Neural crest cell (in vitro differentiated cells): ENCODE results near the gene GMPPA. TPM values are rescaled to one million over a fixed set of nuclear protein-coding genes. Genes with fewer than 3 reads are reported as not detected.

Experiments used
- DNase-seq: peaks from one replicate; pipeline ENCODE4 v3.0.0; 2021; ENCODE audit warnings: low read depth, mixed read lengths, low spot score
- H3K27ac Mint-ChIP-seq: one replicate; pipeline ENCODE4 v1.8.0; 2021; ENCODE audit warnings: mild to moderate bottlenecking, mixed read lengths; ENCODE audit not compliant: unreplicated experiment
- H3K27me3 Mint-ChIP-seq: 2 replicates; pipeline ENCODE4 v1.8.0; 2021; ENCODE audit warnings: low read depth, mild to moderate bottlenecking, mixed read lengths
- H3K36me3 Mint-ChIP-seq: 2 replicates; pipeline ENCODE4 v1.8.0; 2021; ENCODE audit warnings: low read depth, mild to moderate bottlenecking, mixed read lengths
- H3K4me1 Mint-ChIP-seq: 2 replicates; pipeline ENCODE4 v1.8.0; 2021; ENCODE audit warnings: mixed read lengths
- H3K4me3 Mint-ChIP-seq: one replicate; pipeline ENCODE4 v1.8.0; 2021; ENCODE audit warnings: mild to moderate bottlenecking, mixed read lengths
- H3K9me3 Mint-ChIP-seq: 2 replicates; pipeline ENCODE4 v1.8.0; 2021; ENCODE audit warnings: mixed read lengths
- CTCF ChIP-seq: fragments of 200-600 bp; sonication (generic); conservative IDR thresholded peaks from 2 replicates; pipeline ENCODE4 v1.5.0; 2021; ENCODE audit warnings: antibody characterized with exemption, mild to moderate bottlenecking
- total RNA-seq: library from RNA; stranded (reverse); gene quantifications from 2 replicates; pipeline ENCODE4 v1.2.1, GENCODE V29; 2021

Gene GMPPA
- total RNA-seq, 1 donor from 2014 or later: 26.1 TPM

GRCh38 chr2:219470429-219470828, 28.3 kb upstream of the GMPPA start:
- Mint-ChIP-seq H3K27me3 (no peaks in the 10 kb centered on the region), H3K27ac (no peak overlapping the region), H3K36me3 (no peaks in the 10 kb centered on the region), H3K4me1 (peaks cover 6% of the 10 kb centered on the region), H3K9me3 (no peaks in the 10 kb centered on the region), H3K4me3 (no peak overlapping the region)
- TF ChIP-seq CTCF: no peak
- no peak for DNase-seq

DNA sequence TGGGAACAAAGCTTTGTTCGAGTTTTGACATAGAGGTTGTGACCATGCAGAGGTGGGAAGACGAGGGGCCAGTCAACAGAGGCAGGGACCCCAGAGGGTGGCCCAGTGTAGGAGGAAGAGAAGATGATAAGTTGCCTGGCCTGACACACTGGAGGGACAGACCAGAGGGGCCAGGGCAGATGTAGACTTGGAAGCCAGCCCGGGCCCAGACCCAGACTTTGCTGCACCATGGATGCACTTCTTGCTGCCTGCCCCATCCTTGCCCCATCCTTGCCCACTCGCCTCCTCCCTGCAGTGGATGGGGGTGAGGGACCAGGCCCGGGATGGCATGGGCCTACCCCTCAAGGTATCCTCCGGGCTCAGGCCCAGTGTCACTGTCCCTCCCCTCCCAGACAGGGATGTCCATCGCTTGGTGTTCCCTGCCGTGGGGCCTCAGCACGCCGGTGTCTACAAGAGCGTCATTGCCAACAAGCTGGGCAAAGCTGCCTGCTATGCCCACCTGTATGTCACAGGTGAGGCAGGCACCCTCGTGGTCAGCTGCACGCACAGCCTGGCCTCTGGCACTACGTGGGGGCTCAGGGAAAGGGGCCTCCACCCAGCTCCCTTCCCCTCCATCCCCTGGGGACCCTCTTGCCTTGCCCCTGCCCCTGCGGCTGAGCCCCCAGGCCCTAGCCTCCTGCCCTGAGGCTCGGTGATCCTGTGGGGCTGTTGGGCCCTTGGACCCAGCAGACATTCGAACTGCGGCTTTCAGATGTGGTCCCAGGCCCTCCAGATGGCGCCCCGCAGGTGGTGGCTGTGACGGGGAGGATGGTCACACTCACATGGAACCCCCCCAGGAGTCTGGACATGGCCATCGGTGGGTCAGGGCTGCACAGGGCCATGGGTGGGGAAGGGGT, 27.0 kb upstream of the GMPPA start:
- Mint-ChIP-seq H3K36me3 (no peaks in the 10 kb centered on the region), H3K4me3 (no peak overlapping the region), H3K9me3 (no peaks in the 10 kb centered on the region), H3K27me3 (no peaks in the 10 kb centered on the region), H3K27ac (no peak overlapping the region), H3K4me1 (peaks cover 14% of the 10 kb centered on the region)
- no peak for TF ChIP-seq CTCF
- no peak for DNase-seq

DNA sequence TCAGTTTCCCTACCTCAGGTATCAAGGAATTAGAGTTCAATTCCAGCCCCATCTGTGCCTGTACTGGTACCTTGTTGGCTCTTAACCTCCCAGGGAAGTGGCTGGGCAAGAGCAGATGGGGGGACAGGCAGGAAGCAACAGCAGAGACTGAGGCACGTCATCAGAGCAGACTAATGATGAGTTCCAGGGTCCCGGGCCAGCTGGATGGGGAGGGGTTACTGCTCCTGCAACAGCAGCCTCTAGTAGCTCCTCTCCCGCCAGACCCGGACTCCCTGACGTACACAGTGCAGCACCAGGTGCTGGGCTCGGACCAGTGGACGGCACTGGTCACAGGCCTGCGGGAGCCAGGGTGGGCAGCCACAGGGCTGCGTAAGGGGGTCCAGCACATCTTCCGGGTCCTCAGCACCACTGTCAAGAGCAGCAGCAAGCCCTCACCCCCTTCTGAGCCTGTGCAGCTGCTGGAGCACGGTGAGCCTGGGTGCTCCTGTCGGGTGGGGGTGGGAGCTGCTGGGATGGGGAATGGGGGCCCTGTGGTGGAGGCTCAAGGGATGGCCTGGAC, 26.0 kb upstream of the GMPPA start:
- no peak for TF ChIP-seq CTCF

DNA sequence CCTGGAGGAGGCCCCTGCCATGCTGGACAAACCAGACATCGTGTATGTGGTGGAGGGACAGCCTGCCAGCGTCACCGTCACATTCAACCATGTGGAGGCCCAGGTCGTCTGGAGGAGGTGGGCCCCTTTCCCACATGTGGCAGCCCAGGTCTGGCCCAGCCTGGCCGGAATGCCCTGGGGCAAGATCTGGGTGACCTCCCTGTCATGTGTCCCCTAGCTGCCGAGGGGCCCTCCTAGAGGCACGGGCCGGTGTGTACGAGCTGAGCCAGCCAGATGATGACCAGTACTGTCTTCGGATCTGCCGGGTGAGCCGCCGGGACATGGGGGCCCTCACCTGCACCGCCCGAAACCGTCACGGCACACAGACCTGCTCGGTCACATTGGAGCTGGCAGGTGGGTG, 25.2 kb upstream of the GMPPA start:
- no peak overlapping the region for H3K4me3 Mint-ChIP-seq
- peaks cover 18% of the 10 kb centered on the region for H3K4me1 Mint-ChIP-seq
- H3K27me3 Mint-ChIP-seq: peaks cover 3% of the 10 kb centered on the region
- H3K27ac Mint-ChIP-seq: no peak overlapping the region
- no peaks in the 10 kb centered on the region for H3K36me3 Mint-ChIP-seq
- DNase-seq: no peak
- no peak for TF ChIP-seq CTCF
- H3K9me3 Mint-ChIP-seq: no peaks in the 10 kb centered on the region

More for the DNA sequence above, 26.0 kb upstream of the GMPPA start:
- Mint-ChIP-seq H3K27me3 (no peaks in the 10 kb centered on the region), H3K27ac (no peak overlapping the region), H3K36me3 (no peaks in the 10 kb centered on the region), H3K9me3 (no peaks in the 10 kb centered on the region), H3K4me1 (peaks cover 18% of the 10 kb centered on the region), H3K4me3 (no peak overlapping the region)
- no peak for DNase-seq

- H3K9me3 Mint-ChIP-seq: no peaks in the 10 kb centered on the region
- H3K27ac Mint-ChIP-seq: no peak overlapping the region
- DNase-seq: no peak
- no peak overlapping the region for H3K4me3 Mint-ChIP-seq
- no peaks in the 10 kb centered on the region for H3K36me3 Mint-ChIP-seq
- peaks cover 18% of the 10 kb centered on the region for H3K4me1 Mint-ChIP-seq
- peaks cover 11% of the 10 kb centered on the region for H3K27me3 Mint-ChIP-seq
- no peak for TF ChIP-seq CTCF
Observed at GRCh38 chr2:219474285-219475060, 24.2 kb upstream of the GMPPA start.
